GM20000 (cell line): ENCODE measurements around the gene ACOT13.
A peak's percentile ranks its signal among the peaks of the same experiment; 100 is the strongest.
"Not testable (repeated sequence)": the region's sequence is repeated elsewhere in the genome, so short reads cannot be mapped to it uniquely, and the experiment has no call there.

Experiments
- DNase-seq: peaks from one replicate; pipeline ENCODE4 v3.0.0; 2012; ENCODE audit warnings: low spot score
- TF ChIP-seq, protein P1 (sequence below): IDR thresholded peaks from 2 replicates; pipeline ENCODE4 v1.5.1; 2012; ENCODE audit warnings: mild to moderate bottlenecking, control low read depth; ENCODE audit errors: extremely low read depth, missing control alignments

ACOT13 gene

GRCh38 chr6:24663189-24663588, 3.7 kb upstream of the ACOT13 start:
- TF ChIP-seq, protein P1, sequence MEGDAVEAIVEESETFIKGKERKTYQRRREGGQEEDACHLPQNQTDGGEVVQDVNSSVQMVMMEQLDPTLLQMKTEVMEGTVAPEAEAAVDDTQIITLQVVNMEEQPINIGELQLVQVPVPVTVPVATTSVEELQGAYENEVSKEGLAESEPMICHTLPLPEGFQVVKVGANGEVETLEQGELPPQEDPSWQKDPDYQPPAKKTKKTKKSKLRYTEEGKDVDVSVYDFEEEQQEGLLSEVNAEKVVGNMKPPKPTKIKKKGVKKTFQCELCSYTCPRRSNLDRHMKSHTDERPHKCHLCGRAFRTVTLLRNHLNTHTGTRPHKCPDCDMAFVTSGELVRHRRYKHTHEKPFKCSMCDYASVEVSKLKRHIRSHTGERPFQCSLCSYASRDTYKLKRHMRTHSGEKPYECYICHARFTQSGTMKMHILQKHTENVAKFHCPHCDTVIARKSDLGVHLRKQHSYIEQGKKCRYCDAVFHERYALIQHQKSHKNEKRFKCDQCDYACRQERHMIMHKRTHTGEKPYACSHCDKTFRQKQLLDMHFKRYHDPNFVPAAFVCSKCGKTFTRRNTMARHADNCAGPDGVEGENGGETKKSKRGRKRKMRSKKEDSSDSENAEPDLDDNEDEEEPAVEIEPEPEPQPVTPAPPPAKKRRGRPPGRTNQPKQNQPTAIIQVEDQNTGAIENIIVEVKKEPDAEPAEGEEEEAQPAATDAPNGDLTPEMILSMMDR, result no peak
- no peak for DNase-seq

- DNase-seq, result no peak
- TF ChIP-seq, protein P1, result no peak
These were observed 2.6 kb upstream of the ACOT13 start for GRCh38 chr6:24664046-24664987.

DNA sequence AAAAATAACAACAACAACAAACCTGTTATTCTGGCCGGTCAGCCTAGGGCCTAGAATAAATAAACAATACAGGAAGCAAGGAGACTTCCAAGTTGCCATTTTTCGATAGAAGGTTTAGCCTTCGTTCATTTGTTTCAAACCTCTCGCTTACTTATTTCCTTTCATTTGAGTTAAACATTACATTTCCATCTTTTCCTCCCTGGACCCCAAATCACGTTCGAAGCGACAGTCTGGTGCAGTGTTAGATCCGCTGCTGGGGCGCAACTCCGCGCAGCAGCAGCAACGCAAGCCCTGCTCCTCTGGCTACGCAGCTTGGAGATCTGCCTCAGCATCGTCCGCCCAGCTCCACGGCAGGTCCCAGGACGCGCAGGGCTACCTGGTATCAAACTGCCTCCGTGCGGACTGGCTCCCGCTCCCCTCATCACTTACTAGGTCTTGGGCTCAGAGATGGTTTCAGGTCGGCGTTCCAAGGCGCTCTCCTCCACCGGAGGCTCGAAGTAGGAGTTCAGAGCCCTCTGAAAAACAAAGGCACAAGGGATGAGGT, 708 bp upstream of the ACOT13 start:
- DNase-seq, result peak; percentile 42
- TF ChIP-seq, protein P1, result no peak

DNA sequence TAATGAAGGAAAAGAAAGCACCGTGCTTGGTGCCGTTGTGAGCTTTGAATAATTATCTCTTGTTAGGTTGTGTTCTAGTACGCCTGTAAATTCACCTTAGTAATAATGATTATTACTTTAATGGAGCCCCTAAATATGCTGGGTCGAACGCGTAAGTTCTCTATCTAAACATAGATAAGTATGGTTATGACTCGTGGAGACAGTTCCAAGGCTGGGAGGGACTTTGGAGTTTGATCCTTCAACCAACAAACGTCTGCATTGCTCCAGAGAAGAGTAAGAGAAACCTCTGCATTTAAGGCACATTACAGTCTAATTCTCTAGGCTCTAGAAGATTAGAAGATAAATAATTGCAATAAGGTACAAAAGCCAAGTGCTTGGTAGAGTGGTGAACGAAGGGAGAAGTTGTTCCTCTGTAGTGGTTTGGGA, 514 bp downstream of the ACOT13 start:
- DNase-seq, result peak; percentile 12
- TF ChIP-seq, protein P1, result no peak

DNA sequence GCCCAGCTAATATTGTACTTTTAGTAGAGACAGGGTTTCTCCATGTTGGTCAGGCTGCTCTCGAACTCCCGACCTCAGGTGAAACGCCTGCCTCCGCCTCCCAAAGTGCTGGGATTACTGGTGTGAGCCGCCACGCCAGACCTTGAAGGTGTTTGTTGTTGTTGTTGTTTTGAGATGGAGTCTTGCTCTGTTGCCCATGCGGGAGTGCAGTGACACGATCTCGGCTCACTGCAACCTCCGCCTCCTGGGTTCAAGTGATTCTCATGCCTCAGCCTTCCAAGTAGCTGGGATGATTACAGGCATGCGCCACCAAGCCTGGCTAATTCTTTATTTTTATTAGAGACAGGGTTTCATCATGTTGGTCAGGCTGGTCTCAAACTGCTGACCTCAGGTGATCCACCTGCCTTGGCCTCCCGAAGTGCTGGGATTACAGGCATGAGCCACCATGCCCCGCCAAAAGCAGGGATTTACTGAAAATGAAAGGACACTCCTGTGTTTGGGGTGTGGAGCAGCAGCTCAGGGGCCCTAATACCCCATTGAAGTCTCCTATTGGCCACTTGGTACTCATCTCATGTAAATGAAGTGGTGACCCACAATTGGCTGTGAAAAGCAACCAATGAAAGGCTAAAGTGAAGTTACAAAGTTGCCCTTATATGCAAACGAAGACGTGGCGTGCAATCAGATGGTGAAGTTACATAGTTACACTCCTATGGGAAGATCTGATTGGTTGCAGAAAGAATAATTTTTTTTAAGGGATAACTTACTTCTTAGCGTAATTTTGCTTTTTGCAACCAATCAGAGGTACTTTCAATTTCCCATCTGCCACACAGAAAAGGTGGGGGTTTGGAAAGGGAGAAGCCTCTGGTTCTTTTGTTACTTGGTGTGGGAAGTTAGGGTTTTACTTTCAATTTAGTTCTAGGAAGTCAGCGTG, 1.5 kb downstream of the ACOT13 start:
- not testable (repeated sequence) for DNase-seq

DNA sequence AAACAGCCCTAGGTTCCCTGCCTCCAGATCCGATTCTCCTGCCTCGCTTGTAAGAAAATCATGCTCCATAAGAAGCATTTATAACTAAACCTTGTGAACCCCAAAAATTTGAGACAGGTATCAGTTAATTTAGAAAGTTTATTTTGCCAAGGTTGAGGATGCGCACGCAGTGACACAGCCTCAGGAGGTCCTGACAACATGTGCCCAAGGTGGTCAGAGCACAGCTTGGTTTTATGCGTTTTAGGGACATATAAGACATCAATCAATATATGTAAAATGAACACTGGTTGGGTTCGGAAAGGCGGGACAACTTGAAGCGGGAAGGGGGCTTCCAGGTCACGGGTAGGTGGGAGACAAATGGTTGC, 2.1 kb downstream of the ACOT13 start:
- TF ChIP-seq, protein P1, result no peak
- no peak for DNase-seq

DNA sequence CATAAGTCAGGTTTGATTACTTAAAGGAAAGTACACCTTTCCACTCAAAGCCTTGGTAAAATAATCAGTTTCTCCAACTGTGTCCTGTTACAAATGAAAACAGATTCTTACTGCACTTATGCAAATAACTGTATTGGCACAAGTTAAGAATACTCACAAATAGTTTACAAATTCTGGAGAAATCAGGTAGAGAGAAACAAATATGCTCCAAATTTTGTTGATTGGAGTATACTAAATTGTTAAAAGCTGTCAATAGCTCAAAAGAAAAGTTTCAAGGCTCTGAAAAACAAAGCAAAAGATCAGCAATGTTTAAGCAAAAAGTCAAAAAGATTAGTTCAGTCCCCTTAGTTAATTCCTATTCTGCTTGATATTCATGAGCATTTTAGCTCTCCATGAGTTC, 3.6 kb downstream of the ACOT13 start:
- DNase-seq, result not testable (repeated sequence)

DNA sequence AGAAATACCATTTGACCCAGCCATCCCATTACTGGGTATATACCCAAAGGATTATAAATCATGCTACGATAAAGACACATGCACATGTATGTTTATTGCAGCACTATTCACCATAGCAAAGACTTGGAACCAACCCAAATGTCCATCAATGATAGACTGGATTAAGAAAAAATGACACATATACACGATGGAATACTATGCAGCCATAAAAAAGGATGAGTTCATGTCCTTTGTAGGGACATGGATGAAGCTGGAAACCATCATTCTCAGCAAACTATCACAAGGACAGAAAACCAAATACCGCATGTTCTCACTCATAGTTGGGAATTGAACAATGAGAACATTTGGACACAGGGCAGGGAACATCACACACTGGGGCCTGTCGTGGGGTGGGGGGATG, 4.2 kb downstream of the ACOT13 start:
- DNase-seq, result not testable (repeated sequence)
